Measurements from ENCODE around the gene GNAO1. TPM values are rescaled to one million over a fixed set of nuclear protein-coding genes. Genes with fewer than 3 reads are reported as not detected.

GNAO1 gene
- total and polyA plus RNA-seq, 2 donors (not counting 1 experiment from before 2014, with no cell fraction given): 0.13 to 5.1 TPM

DNA sequence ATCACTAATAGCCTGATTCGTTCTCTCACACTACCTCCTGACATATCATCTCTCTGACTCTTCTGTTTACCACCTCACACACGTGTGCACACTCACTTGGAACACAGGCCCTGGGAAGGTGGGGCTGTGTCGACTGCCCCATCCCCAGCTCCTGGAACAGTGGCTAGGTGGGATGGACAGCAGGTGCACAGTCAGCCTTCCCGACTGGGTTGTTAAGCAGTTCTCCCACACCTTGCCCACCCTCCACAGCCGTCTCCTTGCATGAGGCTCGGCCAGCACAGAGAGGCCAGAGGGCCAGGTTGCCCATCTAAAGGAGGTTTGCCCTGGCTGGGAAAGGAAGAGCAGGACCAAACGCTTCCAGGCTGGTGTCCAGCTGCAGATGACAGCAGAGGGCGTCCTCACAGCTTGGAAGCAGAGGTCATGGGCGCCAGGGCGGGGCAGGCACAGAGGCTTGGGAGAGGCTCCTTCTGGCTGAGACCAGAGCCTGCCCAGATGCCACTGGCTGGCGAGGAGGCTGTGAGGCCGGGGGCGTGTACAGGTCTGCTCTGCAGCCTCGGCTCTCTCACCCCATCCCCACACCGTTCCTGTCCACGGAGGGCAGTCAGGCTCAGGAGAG lies 141.3 kb downstream of the GNAO1 start:
- Histone ChIP-seq H3K4me2 (replicated peaks; ENCODE audit: low read depth, low read length, poor library complexity, severe bottlenecking) (no peak overlapping the region), H3K79me2 (ENCODE audit: control insufficient read depth, insufficient read depth, low read length) (no peaks in the 10 kb centered on the region), H3K4me1 (ENCODE audit: control insufficient read depth in 2 of 2, insufficient read depth in 2 of 2, low read length in 2 of 2) (no peaks in the 10 kb centered on the region), H3K36me3 (replicated peaks in 1 of 2; ENCODE audit: control extremely low read depth in 1 of 2, control insufficient read depth in 1 of 2, extremely low read depth in 1 of 2, insufficient read depth in 2 of 2, low read length in 1 of 2) (no peaks in the 10 kb centered on the region), H2AFZ (ENCODE audit: insufficient read depth, low read depth, low read length, poor library complexity, severe bottlenecking) (no peak overlapping the region), H4K20me1 (ENCODE audit: control insufficient read depth, insufficient read depth, low read length, poor library complexity, severe bottlenecking) (no peaks in the 10 kb centered on the region), H3K4me3 (ENCODE audit: control extremely low read depth in 1 of 5, extremely low read depth in 1 of 5, insufficient read depth in 1 of 5, low read depth in 2 of 5, low read length in 4 of 5) (no peak overlapping the region), H3K9ac (ENCODE audit: low read length) (no peak overlapping the region), H3K9me3 (ENCODE audit: control extremely low read depth in 1 of 3, control insufficient read depth in 2 of 3, insufficient read depth in 1 of 3, low read length in 2 of 3) (no peaks in the 10 kb centered on the region), H3K27ac (ENCODE audit: low read length in 2 of 2) (no peak overlapping the region), H3K27me3 (replicated peaks in 1 of 4; ENCODE audit: control extremely low read depth in 1 of 4, control insufficient read depth in 3 of 4, insufficient read depth in 4 of 4, low read length in 3 of 4) (no peaks in the 10 kb centered on the region)
- 91% methylated on average over 8 of the region's 16 CpGs for WGBS (ENCODE audit: insufficient coverage)
- H3K27me3 Mint-ChIP-seq: no peaks in the 10 kb centered on the region
- POLR2A ChIA-PET: no interaction called here
- CTCF ChIA-PET: interaction anchor here (3.7 kb wide), 1 partner anchor 14 kb away, joined by 16 read pairs; no protein-coding TSS in a partner anchor
- intact Hi-C loops (cut with micrococcal nuclease): no loop called here
- TF ChIP-seq EZH2 (IDR thresholded peaks at IDR 0.05; ENCODE audit: borderline replicate concordance, insufficient read depth, low read depth, low read length, poor library complexity, severe bottlenecking): no peak
- TF ChIP-seq, protein P1, sequence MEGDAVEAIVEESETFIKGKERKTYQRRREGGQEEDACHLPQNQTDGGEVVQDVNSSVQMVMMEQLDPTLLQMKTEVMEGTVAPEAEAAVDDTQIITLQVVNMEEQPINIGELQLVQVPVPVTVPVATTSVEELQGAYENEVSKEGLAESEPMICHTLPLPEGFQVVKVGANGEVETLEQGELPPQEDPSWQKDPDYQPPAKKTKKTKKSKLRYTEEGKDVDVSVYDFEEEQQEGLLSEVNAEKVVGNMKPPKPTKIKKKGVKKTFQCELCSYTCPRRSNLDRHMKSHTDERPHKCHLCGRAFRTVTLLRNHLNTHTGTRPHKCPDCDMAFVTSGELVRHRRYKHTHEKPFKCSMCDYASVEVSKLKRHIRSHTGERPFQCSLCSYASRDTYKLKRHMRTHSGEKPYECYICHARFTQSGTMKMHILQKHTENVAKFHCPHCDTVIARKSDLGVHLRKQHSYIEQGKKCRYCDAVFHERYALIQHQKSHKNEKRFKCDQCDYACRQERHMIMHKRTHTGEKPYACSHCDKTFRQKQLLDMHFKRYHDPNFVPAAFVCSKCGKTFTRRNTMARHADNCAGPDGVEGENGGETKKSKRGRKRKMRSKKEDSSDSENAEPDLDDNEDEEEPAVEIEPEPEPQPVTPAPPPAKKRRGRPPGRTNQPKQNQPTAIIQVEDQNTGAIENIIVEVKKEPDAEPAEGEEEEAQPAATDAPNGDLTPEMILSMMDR (IDR thresholded peaks at IDR 0.05): no peak
- no peak overlapping the region for H3K27ac Mint-ChIP-seq
- H3K9me3 Mint-ChIP-seq (ENCODE audit: insufficient read depth): no peaks in the 10 kb centered on the region
- no peak overlapping the region for H3K4me3 Mint-ChIP-seq
- DNase-seq (no peak), ATAC-seq (ENCODE audit: low read depth) (no peak)
- H3K4me1 Mint-ChIP-seq: no peaks in the 10 kb centered on the region

DNA sequence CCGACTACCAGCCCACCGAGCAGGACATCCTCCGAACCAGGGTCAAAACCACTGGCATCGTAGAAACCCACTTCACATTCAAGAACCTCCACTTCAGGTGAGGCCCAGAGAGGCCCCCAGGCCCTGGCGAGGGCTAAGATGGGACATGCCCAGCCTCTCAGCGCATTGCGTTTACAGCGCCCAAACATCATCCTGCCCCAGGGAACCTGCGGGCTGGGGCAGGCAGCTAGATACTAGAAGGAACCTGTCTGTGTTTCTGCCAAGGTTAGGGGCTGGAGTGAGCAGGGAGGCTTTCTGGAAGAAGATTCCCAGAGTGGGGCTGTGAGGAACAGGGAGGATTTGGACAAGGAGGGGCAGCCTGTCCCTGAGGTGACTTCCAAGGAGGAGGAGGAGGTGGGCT lies 143.5 kb downstream of the GNAO1 start:
- no peaks in the 10 kb centered on the region for H3K9me3 ChIP-seq (ENCODE audit: control extremely low read depth in 1 of 3, control insufficient read depth in 2 of 3, insufficient read depth in 1 of 3, low read length in 2 of 3)
- Mint-ChIP-seq H3K27me3 (no peaks in the 10 kb centered on the region), H3K27ac (no peak overlapping the region), H3K4me3 (no peak overlapping the region), H3K4me1 (no peaks in the 10 kb centered on the region), H3K9me3 (ENCODE audit: insufficient read depth) (no peaks in the 10 kb centered on the region)
- H3K4me2 ChIP-seq (replicated peaks; ENCODE audit: low read depth, low read length, poor library complexity, severe bottlenecking): no peak overlapping the region
- CTCF ChIA-PET: no interaction called here
- H4K20me1 ChIP-seq (ENCODE audit: control insufficient read depth, insufficient read depth, low read length, poor library complexity, severe bottlenecking): no peaks in the 10 kb centered on the region
- no peaks in the 10 kb centered on the region for H3K4me1 ChIP-seq (ENCODE audit: control insufficient read depth in 2 of 2, insufficient read depth in 2 of 2, low read length in 2 of 2)
- POLR2A ChIA-PET: no interaction called here
- no peak for ATAC-seq (ENCODE audit: low read depth)
- no peak for TF ChIP-seq EZH2 (IDR thresholded peaks at IDR 0.05; ENCODE audit: borderline replicate concordance, insufficient read depth, low read depth, low read length, poor library complexity, severe bottlenecking)
- TF ChIP-seq, protein P1 (IDR thresholded peaks at IDR 0.05): no peak
- DNase-seq: no peak
- no peaks in the 10 kb centered on the region for H3K36me3 ChIP-seq (replicated peaks in 1 of 2; ENCODE audit: control extremely low read depth in 1 of 2, control insufficient read depth in 1 of 2, extremely low read depth in 1 of 2, insufficient read depth in 2 of 2, low read length in 1 of 2)
- H3K79me2 ChIP-seq (ENCODE audit: control insufficient read depth, insufficient read depth, low read length): no peaks in the 10 kb centered on the region
- intact Hi-C loops (cut with micrococcal nuclease): no loop called here
- no peak overlapping the region for H3K27ac ChIP-seq (ENCODE audit: low read length in 2 of 2)
- 95% methylated on average over 6 of the region's 9 CpGs for WGBS (ENCODE audit: insufficient coverage)
- H3K27me3 ChIP-seq (replicated peaks in 1 of 4; ENCODE audit: control extremely low read depth in 1 of 4, control insufficient read depth in 3 of 4, insufficient read depth in 4 of 4, low read length in 3 of 4): no peaks in the 10 kb centered on the region
- H2AFZ ChIP-seq (ENCODE audit: insufficient read depth, low read depth, low read length, poor library complexity, severe bottlenecking): no peak overlapping the region
- no peak overlapping the region for H3K4me3 ChIP-seq (ENCODE audit: control extremely low read depth in 1 of 5, extremely low read depth in 1 of 5, insufficient read depth in 1 of 5, low read depth in 2 of 5, low read length in 4 of 5)
- H3K9ac ChIP-seq (ENCODE audit: low read length): no peak overlapping the region

Measured in B cell (primary cell).